Measurements from ENCODE around the gene ASCC3. TPM values are rescaled to one million over a fixed set of nuclear protein-coding genes. Genes with fewer than 3 reads are reported as not detected.
A peak's percentile ranks its signal among the peaks of the same experiment; 100 is the strongest.

The ASCC3 gene
- total RNA-seq, 2 experiments from 2014 or later = 28.5 to 47.5 TPM

DNA sequence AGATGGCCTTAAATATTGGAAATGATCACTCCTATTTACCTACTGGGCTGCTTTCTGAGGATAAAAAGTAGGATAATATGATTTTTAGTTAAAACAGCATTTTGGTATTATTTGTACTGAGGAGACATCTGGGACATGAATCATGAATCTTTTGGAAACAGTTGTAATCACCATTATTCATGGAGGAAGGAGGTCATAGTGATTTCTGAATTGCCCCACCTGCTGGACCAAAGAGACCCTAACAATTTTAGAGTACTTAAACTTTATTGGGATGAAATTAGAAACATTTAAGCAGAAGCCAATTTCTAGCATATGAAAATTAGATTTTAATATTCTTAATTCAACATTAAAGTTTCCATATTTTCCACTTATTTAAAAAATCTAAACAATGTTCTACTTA is 308.0 kb downstream of the ASCC3 start:
- TF ChIP-seq EZH2phosphoT487 (IDR thresholded peaks at IDR 0.05; ENCODE audit: borderline replicate concordance, low read depth, low read length) = no peak
- TF ChIP-seq, protein P1, sequence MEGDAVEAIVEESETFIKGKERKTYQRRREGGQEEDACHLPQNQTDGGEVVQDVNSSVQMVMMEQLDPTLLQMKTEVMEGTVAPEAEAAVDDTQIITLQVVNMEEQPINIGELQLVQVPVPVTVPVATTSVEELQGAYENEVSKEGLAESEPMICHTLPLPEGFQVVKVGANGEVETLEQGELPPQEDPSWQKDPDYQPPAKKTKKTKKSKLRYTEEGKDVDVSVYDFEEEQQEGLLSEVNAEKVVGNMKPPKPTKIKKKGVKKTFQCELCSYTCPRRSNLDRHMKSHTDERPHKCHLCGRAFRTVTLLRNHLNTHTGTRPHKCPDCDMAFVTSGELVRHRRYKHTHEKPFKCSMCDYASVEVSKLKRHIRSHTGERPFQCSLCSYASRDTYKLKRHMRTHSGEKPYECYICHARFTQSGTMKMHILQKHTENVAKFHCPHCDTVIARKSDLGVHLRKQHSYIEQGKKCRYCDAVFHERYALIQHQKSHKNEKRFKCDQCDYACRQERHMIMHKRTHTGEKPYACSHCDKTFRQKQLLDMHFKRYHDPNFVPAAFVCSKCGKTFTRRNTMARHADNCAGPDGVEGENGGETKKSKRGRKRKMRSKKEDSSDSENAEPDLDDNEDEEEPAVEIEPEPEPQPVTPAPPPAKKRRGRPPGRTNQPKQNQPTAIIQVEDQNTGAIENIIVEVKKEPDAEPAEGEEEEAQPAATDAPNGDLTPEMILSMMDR (conservative IDR thresholded peaks at IDR 0.05; ENCODE audit: low read length) = peak; percentile 76
- Histone ChIP-seq H3K79me2 (ENCODE audit: insufficient read depth, low read depth, low read length) (no peaks in the 10 kb centered on the region), H3K4me3 (ENCODE audit: low read depth, low read length, poor library complexity, severe bottlenecking) (no peak overlapping the region), H2AFZ (ENCODE audit: low read length) (no peak overlapping the region), H3K27ac (ENCODE audit: low read depth, low read length, poor library complexity, severe bottlenecking) (no peak overlapping the region), H3K9me3 (ENCODE audit: low read length) (no peaks in the 10 kb centered on the region), H4K20me1 (ENCODE audit: insufficient read depth, low read length) (no peaks in the 10 kb centered on the region), H3K4me1 (ENCODE audit: insufficient read depth, low read length, poor library complexity, severe bottlenecking) (peaks cover 9% of the 10 kb centered on the region), H3K36me3 (ENCODE audit: insufficient read depth, low read length) (no peaks in the 10 kb centered on the region; the same call in 1 of the 2 replicates), H3K9me2 (ENCODE audit: insufficient read depth, low read length) (no peaks in the 10 kb centered on the region), H3K4me2 (ENCODE audit: low read length) (no peak overlapping the region)
- no TSS peak for BruUV-seq (replicated peaks)
- intact Hi-C loops (cut with micrococcal nuclease; ENCODE audit: unreplicated experiment) = no loop called here
- ChIA-PET CTCF (ENCODE audit: unreplicated experiment) (no interaction called here), POLR2A (no interaction called here)
- peak; percentile 11 for DNase-seq (ENCODE audit: low spot score)

DNA sequence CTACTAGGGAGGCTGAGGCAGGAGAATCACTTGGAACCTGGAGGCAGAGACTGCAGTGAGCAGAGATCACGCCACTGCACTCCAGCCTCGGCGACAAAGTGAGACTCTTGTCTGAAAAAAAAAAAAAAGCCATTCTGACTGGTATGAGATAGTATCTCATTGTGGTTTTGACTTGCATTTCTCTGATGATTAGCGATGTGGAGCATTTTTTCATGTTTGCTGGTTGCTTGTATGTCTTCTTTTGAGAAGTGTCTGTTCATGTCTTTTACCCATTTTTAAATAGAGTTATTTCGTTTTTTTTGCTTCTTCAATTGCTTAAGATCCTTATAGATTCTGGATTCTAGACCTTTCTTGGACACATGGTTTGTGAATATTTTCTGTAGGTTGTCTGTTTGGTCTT is 312.9 kb downstream of the ASCC3 start:
- BruUV-seq (replicated peaks) = no TSS peak
- CTCF ChIA-PET (ENCODE audit: unreplicated experiment) = no interaction called here

DNA sequence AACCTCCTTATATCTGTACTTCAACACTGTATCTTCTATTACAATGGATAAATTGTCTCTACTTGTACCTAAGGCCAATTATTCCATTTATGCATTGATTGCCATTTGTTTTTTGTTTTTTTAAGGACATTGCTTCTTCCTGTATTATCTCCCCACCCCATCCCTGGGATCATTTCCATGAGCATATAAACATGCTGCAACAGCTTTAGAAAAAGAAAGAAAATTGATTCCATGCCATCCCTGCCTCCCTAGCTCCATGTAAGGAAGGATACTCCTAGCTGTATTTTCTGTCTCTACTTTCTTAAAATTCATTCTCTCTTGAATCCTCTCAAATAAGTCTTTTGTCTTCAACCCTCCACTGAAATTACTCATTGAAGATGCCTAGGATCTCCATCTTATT is 314.6 kb downstream of the ASCC3 start:
- CTCF ChIA-PET (ENCODE audit: unreplicated experiment) = no interaction called here

More for the DNA sequence above, 312.9 kb downstream of the ASCC3 start:
- Histone ChIP-seq H3K4me3 (ENCODE audit: low read depth, low read length, poor library complexity, severe bottlenecking) (no peak overlapping the region), H3K9me3 (ENCODE audit: low read length) (no peaks in the 10 kb centered on the region), H3K9me2 (ENCODE audit: insufficient read depth, low read length) (no peaks in the 10 kb centered on the region), H2AFZ (ENCODE audit: low read length) (no peak overlapping the region), H4K20me1 (ENCODE audit: insufficient read depth, low read length) (no peaks in the 10 kb centered on the region), H3K36me3 (ENCODE audit: insufficient read depth, low read length) (no peaks in the 10 kb centered on the region; the same call in 1 of the 2 replicates), H3K79me2 (ENCODE audit: insufficient read depth, low read depth, low read length) (no peaks in the 10 kb centered on the region), H3K4me2 (ENCODE audit: low read length) (no peak overlapping the region), H3K27ac (ENCODE audit: low read depth, low read length, poor library complexity, severe bottlenecking) (no peak overlapping the region), H3K4me1 (ENCODE audit: insufficient read depth, low read length, poor library complexity, severe bottlenecking) (no peaks in the 10 kb centered on the region)
- TF ChIP-seq, protein P1 (conservative IDR thresholded peaks at IDR 0.05; ENCODE audit: low read length) = no peak
- TF ChIP-seq EZH2phosphoT487 (IDR thresholded peaks at IDR 0.05; ENCODE audit: borderline replicate concordance, low read depth, low read length) = no peak
- POLR2A ChIA-PET = no interaction called here
- intact Hi-C loops (cut with micrococcal nuclease; ENCODE audit: unreplicated experiment) = no loop called here
- no peak for DNase-seq (ENCODE audit: low spot score)

More for the DNA sequence above, 314.6 kb downstream of the ASCC3 start:
- no peaks in the 10 kb centered on the region for H3K9me2 ChIP-seq (ENCODE audit: insufficient read depth, low read length)
- H3K27ac ChIP-seq (ENCODE audit: low read depth, low read length, poor library complexity, severe bottlenecking) = no peak overlapping the region
- DNase-seq (ENCODE audit: low spot score) = no peak
- H3K4me2 ChIP-seq (ENCODE audit: low read length) = no peak overlapping the region
- POLR2A ChIA-PET = interaction anchor here (1.0 kb wide), 1 partner anchor 29 kb away, joined by 3 read pairs; no protein-coding TSS in a partner anchor
- H3K9me3 ChIP-seq (ENCODE audit: low read length) = no peaks in the 10 kb centered on the region
- no peaks in the 10 kb centered on the region for H3K4me1 ChIP-seq (ENCODE audit: insufficient read depth, low read length, poor library complexity, severe bottlenecking)
- H3K36me3 ChIP-seq (ENCODE audit: insufficient read depth, low read length) = no peaks in the 10 kb centered on the region
- no peak overlapping the region for H2AFZ ChIP-seq (ENCODE audit: low read length)
- H3K4me3 ChIP-seq (ENCODE audit: low read depth, low read length, poor library complexity, severe bottlenecking) = no peak overlapping the region
- H4K20me1 ChIP-seq (ENCODE audit: insufficient read depth, low read length) = no peaks in the 10 kb centered on the region
- BruUV-seq (replicated peaks) = no TSS peak
- intact Hi-C loops (cut with micrococcal nuclease; ENCODE audit: unreplicated experiment) = no loop called here
- no peaks in the 10 kb centered on the region for H3K79me2 ChIP-seq (ENCODE audit: insufficient read depth, low read depth, low read length)
- TF ChIP-seq, protein P1 (conservative IDR thresholded peaks at IDR 0.05; ENCODE audit: low read length) = no peak
- TF ChIP-seq EZH2phosphoT487 (IDR thresholded peaks at IDR 0.05; ENCODE audit: borderline replicate concordance, low read depth, low read length) = no peak

Measured in OCI-LY7 (cell line).